ENCODE data around the gene TGFA. TPM values are rescaled to one million over a fixed set of nuclear protein-coding genes. Genes with fewer than 3 reads are reported as not detected.

The TGFA gene
- total and polyA plus RNA-seq, 2 donors from 2014 or later: 8.3 to 30.8 TPM

GRCh38 chr2:70566906-70567305, 13.3 kb upstream of the TGFA start:
- H3K36me3 ChIP-seq (ENCODE audit: control insufficient read depth in 2 of 3, insufficient read depth in 3 of 3, low read length in 3 of 3): no peaks in the 10 kb centered on the region
- H3K9me3 ChIP-seq (ENCODE audit: control insufficient read depth in 2 of 3, insufficient read depth in 1 of 3, low read length in 3 of 3): no peaks in the 10 kb centered on the region
- no peaks in the 10 kb centered on the region for H3K4me1 ChIP-seq (ENCODE audit: control insufficient read depth in 2 of 3, insufficient read depth in 2 of 3, low read depth in 1 of 3, low read length in 3 of 3)
- no peak for FAIRE-seq
- no peak overlapping the region for H3K9ac ChIP-seq (ENCODE audit: low read length in 3 of 3)
- H3K27ac ChIP-seq (ENCODE audit: low read depth in 2 of 2, low read length in 2 of 2): no peak overlapping the region
- intact Hi-C loops (cut with DNase I): no loop called here
- H3K4me3 ChIP-seq (ENCODE audit: low read length in 3 of 3): no peak overlapping the region
- no peak for DNase-seq
- TF ChIP-seq CTCF (IDR thresholded peaks at IDR 0.05; ENCODE audit: borderline replicate concordance, extremely low read depth, insufficient read depth): no peak
- H3K27me3 ChIP-seq (ENCODE audit: control insufficient read depth, insufficient read depth, low read length): no peaks in the 10 kb centered on the region

GRCh38 chr2:70566464-70566863, 12.8 kb upstream of the TGFA start:
- intact Hi-C loops (cut with DNase I): no loop called here
- no peak for TF ChIP-seq CTCF (IDR thresholded peaks at IDR 0.05; ENCODE audit: borderline replicate concordance, extremely low read depth, insufficient read depth)
- DNase-seq (no peak), FAIRE-seq (no peak)
- Histone ChIP-seq H3K4me3 (ENCODE audit: low read length in 3 of 3) (no peak overlapping the region), H3K27me3 (ENCODE audit: control insufficient read depth, insufficient read depth, low read length) (no peaks in the 10 kb centered on the region), H3K9me3 (ENCODE audit: control insufficient read depth in 2 of 3, insufficient read depth in 1 of 3, low read length in 3 of 3) (no peaks in the 10 kb centered on the region), H3K4me1 (ENCODE audit: control insufficient read depth in 2 of 3, insufficient read depth in 2 of 3, low read depth in 1 of 3, low read length in 3 of 3) (no peaks in the 10 kb centered on the region), H3K27ac (ENCODE audit: low read depth in 2 of 2, low read length in 2 of 2) (no peak overlapping the region), H3K36me3 (ENCODE audit: control insufficient read depth in 2 of 3, insufficient read depth in 3 of 3, low read length in 3 of 3) (no peaks in the 10 kb centered on the region), H3K9ac (ENCODE audit: low read length in 3 of 3) (no peak overlapping the region)

GRCh38 chr2:70565039-70565731, 11.6 kb upstream of the TGFA start:
- intact Hi-C loops (cut with DNase I): no loop called here
- TF ChIP-seq CTCF (IDR thresholded peaks at IDR 0.05; ENCODE audit: borderline replicate concordance, extremely low read depth, insufficient read depth): no peak
- FAIRE-seq: no peak
- H3K4me3 ChIP-seq (ENCODE audit: low read length in 3 of 3): no peak overlapping the region
- no peaks in the 10 kb centered on the region for H3K27me3 ChIP-seq (ENCODE audit: control insufficient read depth, insufficient read depth, low read length)
- no peak for DNase-seq
- H3K4me1 ChIP-seq (ENCODE audit: control insufficient read depth in 2 of 3, insufficient read depth in 2 of 3, low read depth in 1 of 3, low read length in 3 of 3): no peaks in the 10 kb centered on the region
- no peak overlapping the region for H3K9ac ChIP-seq (ENCODE audit: low read length in 3 of 3)
- no peak overlapping the region for H3K27ac ChIP-seq (ENCODE audit: low read depth in 2 of 2, low read length in 2 of 2)
- no peaks in the 10 kb centered on the region for H3K36me3 ChIP-seq (ENCODE audit: control insufficient read depth in 2 of 3, insufficient read depth in 3 of 3, low read length in 3 of 3)
- no peaks in the 10 kb centered on the region for H3K9me3 ChIP-seq (ENCODE audit: control insufficient read depth in 2 of 3, insufficient read depth in 1 of 3, low read length in 3 of 3)

- no peak for TF ChIP-seq CTCF (IDR thresholded peaks at IDR 0.05; ENCODE audit: borderline replicate concordance, extremely low read depth, insufficient read depth)
- Histone ChIP-seq H3K27ac (ENCODE audit: low read depth in 2 of 2, low read length in 2 of 2) (no peak overlapping the region), H3K4me1 (ENCODE audit: control insufficient read depth in 2 of 3, insufficient read depth in 2 of 3, low read depth in 1 of 3, low read length in 3 of 3) (peaks cover 0 to 2% (median 0%) of the 10 kb centered on the region in 3 donors), H3K9me3 (ENCODE audit: control insufficient read depth in 2 of 3, insufficient read depth in 1 of 3, low read length in 3 of 3) (no peaks in the 10 kb centered on the region), H3K27me3 (ENCODE audit: control insufficient read depth, insufficient read depth, low read length) (no peaks in the 10 kb centered on the region), H3K4me3 (ENCODE audit: low read length in 3 of 3) (no peak overlapping the region), H3K36me3 (ENCODE audit: control insufficient read depth in 2 of 3, insufficient read depth in 3 of 3, low read length in 3 of 3) (no peaks in the 10 kb centered on the region), H3K9ac (ENCODE audit: low read length in 3 of 3) (no peak overlapping the region)
- FAIRE-seq (no peak), DNase-seq (peak in 1 of 5 donors; percentile 36)
- intact Hi-C loops (cut with DNase I): no loop called here
These were observed 8.3 kb upstream of the TGFA start for GRCh38 chr2:70561893-70562292.

Measured in kidney (tissue), 14 donors.